Subcutaneous adipose tissue (tissue), 4 donors: Measurements from ENCODE around the gene CPPED1. TPM values are rescaled to one million over a fixed set of nuclear protein-coding genes. Genes with fewer than 3 reads are reported as not detected.

Source experiments
- total RNA-seq, 4 donors: library from RNA; depleted of rRNA; stranded (reverse); fragments of >200 nt; gene quantifications; one replicate each; pipeline ENCODE4 v1.1.0, GENCODE V29; 2016
- TF ChIP-seq, protein P1 (sequence below): fragments of 450-650 bp; IDR thresholded peaks from one replicate; pipeline ENCODE4 v1.5.1; 2016; ENCODE audit warnings: low read depth, mild to moderate bottlenecking, control low read depth, antibody characterized with exemption, moderate library complexity

CPPED1 gene
- total RNA-seq, 4 donors from 2014 or later, result 15.3 to 32.0 (median 23.3) TPM

DNA sequence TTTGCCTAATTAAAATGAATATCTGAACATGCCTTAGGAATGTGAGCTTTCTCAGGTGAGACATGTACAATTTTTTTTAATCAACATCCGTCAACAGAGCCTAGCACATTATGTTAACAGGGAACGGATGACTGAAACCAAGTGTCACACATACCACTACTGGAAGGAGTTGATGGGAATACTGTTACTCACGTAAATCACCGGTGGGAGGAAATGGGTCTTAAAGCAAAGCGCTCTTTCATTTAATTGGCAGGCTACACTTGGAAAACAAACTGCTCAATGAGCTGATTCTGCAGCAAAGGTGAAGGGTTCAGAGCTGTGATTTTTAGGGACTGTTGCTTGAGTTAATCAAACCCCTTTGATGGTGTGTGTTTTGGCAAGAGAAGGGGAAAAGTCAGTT is 4.8 kb downstream of the CPPED1 start:
- TF ChIP-seq, protein P1, sequence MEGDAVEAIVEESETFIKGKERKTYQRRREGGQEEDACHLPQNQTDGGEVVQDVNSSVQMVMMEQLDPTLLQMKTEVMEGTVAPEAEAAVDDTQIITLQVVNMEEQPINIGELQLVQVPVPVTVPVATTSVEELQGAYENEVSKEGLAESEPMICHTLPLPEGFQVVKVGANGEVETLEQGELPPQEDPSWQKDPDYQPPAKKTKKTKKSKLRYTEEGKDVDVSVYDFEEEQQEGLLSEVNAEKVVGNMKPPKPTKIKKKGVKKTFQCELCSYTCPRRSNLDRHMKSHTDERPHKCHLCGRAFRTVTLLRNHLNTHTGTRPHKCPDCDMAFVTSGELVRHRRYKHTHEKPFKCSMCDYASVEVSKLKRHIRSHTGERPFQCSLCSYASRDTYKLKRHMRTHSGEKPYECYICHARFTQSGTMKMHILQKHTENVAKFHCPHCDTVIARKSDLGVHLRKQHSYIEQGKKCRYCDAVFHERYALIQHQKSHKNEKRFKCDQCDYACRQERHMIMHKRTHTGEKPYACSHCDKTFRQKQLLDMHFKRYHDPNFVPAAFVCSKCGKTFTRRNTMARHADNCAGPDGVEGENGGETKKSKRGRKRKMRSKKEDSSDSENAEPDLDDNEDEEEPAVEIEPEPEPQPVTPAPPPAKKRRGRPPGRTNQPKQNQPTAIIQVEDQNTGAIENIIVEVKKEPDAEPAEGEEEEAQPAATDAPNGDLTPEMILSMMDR, result no peak

DNA sequence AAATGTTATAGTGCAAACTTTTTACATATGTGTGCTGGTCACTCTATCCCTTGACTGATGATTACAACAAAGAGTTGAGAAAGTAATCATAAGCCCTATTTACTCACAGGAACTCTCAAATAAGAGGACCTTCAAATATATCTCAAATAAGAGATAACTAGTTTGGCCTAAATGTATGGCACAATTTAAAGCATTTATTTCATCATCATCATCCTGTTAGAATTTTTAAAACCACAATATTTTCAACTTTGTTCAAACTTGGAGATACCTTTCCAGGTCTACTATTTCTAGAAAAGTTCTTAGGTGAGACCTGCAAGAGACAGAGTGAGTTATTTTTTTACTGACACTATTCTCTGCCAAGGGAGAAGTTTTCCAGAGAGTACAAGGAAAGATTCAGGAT is 5.5 kb downstream of the CPPED1 start:
- TF ChIP-seq, protein P1, result no peak

DNA sequence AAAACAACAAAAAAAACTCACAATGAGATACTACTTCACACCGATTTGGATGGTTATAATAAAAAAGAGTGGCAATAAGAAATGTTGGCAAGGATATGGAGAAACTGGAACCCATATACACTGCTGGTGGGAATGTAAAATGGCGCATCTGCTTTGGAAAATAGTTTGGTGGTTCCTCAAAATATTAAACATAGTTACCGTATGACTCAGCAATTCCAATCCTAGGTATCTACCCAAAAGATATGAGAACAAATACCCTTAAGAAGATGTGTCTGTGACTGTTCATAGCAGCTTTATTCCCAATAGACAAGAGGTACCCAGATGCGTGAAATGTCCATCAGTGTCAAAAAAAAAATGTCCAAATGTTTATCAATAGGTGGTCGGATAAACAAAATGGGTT is 7.2 kb downstream of the CPPED1 start:
- TF ChIP-seq, protein P1, result no peak

DNA sequence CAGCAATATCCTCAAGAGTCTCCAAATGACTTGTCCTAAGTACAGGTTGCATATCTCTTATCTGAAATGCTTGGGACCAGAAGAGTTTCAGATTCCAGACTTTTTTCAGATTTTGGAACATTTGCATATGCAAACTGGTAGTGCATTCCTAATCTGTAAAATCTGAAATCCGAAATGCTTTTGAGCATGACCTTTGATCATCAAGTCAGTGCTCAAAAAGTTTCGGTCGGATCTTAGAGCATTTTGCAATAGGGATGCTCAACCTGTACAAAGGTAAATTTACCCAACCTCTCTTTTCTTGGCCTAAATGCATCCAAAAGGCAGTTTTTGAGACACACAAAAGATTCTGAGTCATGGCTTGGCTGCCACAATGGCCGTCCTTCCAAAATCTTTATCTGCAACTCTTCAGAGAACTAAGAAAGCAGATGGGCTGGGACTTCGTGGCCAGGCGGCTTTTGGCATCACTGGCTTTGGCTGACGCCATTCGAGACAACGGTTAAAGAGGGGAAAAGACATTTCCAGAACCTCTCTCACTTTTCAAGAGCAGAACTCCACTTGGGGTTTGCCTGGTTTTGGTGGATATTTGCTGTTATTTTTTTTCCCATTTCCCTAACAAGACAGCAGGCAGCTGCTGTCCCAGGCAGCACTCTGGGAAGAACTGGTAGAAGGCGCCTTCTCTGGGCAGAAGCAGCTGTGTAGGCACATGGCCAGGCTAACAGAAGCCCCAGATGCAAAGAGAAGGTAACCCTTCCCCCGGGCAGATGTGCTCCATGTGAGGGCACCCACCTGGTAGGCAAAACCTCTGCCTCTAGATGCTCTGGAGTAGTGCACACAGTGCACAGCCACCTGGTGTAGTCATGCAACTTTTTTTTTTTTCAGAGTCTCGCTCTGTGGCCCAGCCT is 8.9 kb downstream of the CPPED1 start:
- TF ChIP-seq, protein P1, result no peak

DNA sequence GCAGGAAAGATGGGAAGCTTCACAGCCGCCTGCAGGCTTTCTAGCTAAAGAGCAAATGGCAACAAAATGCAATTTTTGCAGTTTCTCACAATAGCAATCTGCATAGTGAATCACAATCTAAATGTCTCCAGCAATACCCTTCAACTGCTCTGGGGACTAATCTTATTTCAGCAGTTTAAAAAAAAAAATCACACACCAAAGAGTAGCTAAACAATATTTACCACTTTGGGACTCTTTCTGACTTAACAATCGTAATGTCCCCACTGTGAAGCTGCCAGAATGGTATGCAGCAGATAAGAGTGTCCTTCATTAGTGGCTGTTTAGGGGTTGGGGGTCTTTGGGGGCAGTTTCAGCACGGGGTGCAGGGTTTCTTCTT is 9.8 kb downstream of the CPPED1 start:
- TF ChIP-seq, protein P1, result no peak

DNA sequence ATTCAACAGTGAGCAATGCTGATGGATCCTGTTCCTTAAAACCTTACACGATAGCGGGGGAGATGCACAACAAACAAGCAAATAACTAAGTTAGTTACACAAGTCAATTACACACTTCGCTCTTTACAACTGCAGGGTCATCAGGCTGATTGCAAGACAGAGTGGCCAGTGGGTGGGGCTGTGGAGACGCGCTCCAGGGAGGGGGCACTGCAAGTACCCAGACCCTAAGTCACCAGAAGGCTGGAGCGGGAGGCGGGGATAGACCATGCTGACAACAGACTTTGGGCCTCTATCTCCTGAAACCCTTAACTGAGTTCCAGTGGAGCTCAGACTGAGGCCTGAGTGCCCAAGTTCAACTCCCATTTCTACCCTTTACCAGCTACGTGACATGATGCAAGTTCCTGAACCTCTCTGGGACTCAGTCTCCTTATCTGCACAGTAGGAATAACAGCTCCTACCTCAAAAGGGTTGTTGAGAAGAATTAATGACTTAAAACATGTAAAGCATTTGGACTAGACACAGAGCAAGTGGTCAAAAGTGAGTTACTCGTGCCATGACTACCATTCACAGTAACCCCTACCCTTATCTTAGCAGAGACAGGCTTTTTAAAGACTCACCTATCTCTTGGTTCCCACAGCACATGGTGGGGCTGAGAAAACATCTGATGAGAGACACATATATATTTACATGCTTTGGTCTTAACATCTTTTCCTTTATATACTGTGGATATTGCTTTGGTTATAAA is 10.4 kb downstream of the CPPED1 start:
- TF ChIP-seq, protein P1, result no peak

DNA sequence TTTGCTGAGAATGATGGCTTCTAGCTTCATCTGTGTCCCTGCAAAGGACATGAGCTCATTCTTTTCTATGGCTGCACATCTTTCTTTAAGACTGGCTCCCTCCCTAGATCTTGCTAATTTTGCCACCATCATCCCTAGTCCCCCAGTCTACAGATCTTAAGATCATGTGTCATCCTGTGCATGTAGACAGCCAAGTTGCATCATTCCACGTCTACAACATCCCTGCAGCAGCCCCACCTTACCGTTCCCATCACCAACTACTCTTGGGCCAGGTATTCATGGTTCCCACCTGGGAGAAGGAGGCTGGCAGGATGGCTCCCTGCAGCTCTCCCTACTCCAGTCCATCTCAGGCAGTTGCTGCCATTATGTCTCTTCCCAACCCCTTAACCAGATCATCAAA is 12.3 kb downstream of the CPPED1 start:
- TF ChIP-seq, protein P1, result no peak
